NCI-H1694 treated with DMSO at 0.1 percent for 48 hours (cell line): ENCODE measurements around the gene PLEKHG1.

Experiments used
- DNase-seq: peaks from one replicate; lab custom pipeline; 2025; lab: John Stamatoyannopoulos, UW

The PLEKHG1 gene

GRCh38 chr6:150620244-150620643 is 20.6 kb downstream of the PLEKHG1 start:
- DNase-seq = no peak

GRCh38 chr6:150620763-150621162 is 21.1 kb downstream of the PLEKHG1 start:
- no peak for DNase-seq

- no peak for DNase-seq
These were observed 22.8 kb downstream of the PLEKHG1 start for GRCh38 chr6:150622476-150622875.

- no peak for DNase-seq
These were observed 23.5 kb downstream of the PLEKHG1 start for GRCh38 chr6:150622941-150623874.

- DNase-seq = no peak
These were observed 24.5 kb downstream of the PLEKHG1 start for GRCh38 chr6:150624191-150624590.

- no peak for DNase-seq
These were observed 26.2 kb downstream of the PLEKHG1 start for GRCh38 chr6:150625927-150626326.

- no peak for DNase-seq
These were observed 27.5 kb downstream of the PLEKHG1 start for GRCh38 chr6:150627154-150627553.

- DNase-seq = peak; percentile 89
These were observed 27.9 kb downstream of the PLEKHG1 start for GRCh38 chr6:150627585-150628025.

GRCh38 chr6:150628908-150629307 is 29.2 kb downstream of the PLEKHG1 start:
- DNase-seq = no peak

GRCh38 chr6:150631283-150631983 is 31.7 kb downstream of the PLEKHG1 start:
- no peak for DNase-seq

- DNase-seq = no peak
These were observed 32.4 kb downstream of the PLEKHG1 start for GRCh38 chr6:150631984-150632642.

GRCh38 chr6:150632785-150633485 is 33.2 kb downstream of the PLEKHG1 start:
- DNase-seq = no peak

- DNase-seq = no peak
These were observed 33.8 kb downstream of the PLEKHG1 start for GRCh38 chr6:150633486-150633834.

- DNase-seq = no peak
These were observed 34.7 kb downstream of the PLEKHG1 start for GRCh38 chr6:150634176-150634963.

- DNase-seq = no peak
These were observed 35.2 kb downstream of the PLEKHG1 start for GRCh38 chr6:150634964-150635292.

GRCh38 chr6:150635906-150636514 is 36.3 kb downstream of the PLEKHG1 start:
- no peak for DNase-seq

- no peak for DNase-seq
These were observed 37.1 kb downstream of the PLEKHG1 start for GRCh38 chr6:150636808-150637207.

- DNase-seq = no peak
These were observed 37.6 kb downstream of the PLEKHG1 start for GRCh38 chr6:150637266-150637665.

- no peak for DNase-seq
These were observed 38.6 kb downstream of the PLEKHG1 start for GRCh38 chr6:150638267-150638666.

GRCh38 chr6:150638765-150639164 is 39.1 kb downstream of the PLEKHG1 start:
- no peak for DNase-seq

GRCh38 chr6:150639823-150640331 is 40.2 kb downstream of the PLEKHG1 start:
- no peak for DNase-seq
